NB4 (cell line): Measurements from ENCODE around the gene CCNA2.

Source experiments
- CTCF ChIP-seq: IDR thresholded peaks from one replicate; pipeline ENCODE4 v1.5.1; 2012; ENCODE audit warnings: low read depth, low read length
- POLR2A ChIP-seq: IDR thresholded peaks from 2 replicates; pipeline ENCODE4 v1.6.1; 2011; ENCODE audit warnings: mild to moderate bottlenecking; ENCODE audit not compliant: insufficient read length; ENCODE audit errors: extremely low read depth

- no peak for TF ChIP-seq POLR2A
- TF ChIP-seq CTCF = no peak
Measured at GRCh38 chr4:121790976-121791375, 32.7 kb downstream of the CCNA2 start.
